22Rv1 (cell line): ENCODE results near the gene ZNF444.
A peak's percentile ranks its signal among the peaks of the same experiment; 100 is the strongest.
"Not testable (repeated sequence)": the region's sequence is repeated elsewhere in the genome, so short reads cannot be mapped to it uniquely, and the experiment has no call there.

Experiments
- H3K27ac ChIP-seq: fragments of 450-650 bp; 2 replicates; pipeline ENCODE4 v1.5.1; 2017
- ZFX ChIP-seq: fragments of 450-650 bp; IDR thresholded peaks from 2 replicates; pipeline ENCODE4 v1.6.1; 2017; ENCODE audit warnings: antibody characterized with exemption, borderline replicate concordance
- TF ChIP-seq, protein P1 (sequence below): fragments of 450-650 bp; IDR thresholded peaks from 2 replicates; pipeline ENCODE4 v1.5.1; 2017; ENCODE audit warnings: mild to moderate bottlenecking

The ZNF444 gene

DNA sequence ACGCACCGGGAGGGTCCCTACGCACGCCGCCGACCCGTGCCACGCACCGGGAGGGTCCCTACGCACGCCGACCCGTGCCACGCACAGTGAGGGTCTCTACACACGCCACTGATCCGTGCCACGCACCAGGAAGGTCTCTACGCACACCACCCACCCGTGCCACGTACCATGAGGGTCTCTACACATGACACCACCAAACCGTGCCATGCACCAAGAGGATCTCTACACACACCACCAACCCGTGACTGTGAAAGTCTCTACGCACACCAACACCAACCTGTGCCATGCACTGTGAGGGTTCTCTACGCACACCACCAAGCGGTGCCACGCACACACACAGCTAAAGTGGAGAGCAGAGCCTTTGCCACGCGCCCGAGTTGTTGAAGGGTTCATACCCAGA, 36.7 kb upstream of the ZNF444 start:
- H3K27ac ChIP-seq, result no peak overlapping the region
- TF ChIP-seq ZFX, result no peak
- TF ChIP-seq, protein P1, sequence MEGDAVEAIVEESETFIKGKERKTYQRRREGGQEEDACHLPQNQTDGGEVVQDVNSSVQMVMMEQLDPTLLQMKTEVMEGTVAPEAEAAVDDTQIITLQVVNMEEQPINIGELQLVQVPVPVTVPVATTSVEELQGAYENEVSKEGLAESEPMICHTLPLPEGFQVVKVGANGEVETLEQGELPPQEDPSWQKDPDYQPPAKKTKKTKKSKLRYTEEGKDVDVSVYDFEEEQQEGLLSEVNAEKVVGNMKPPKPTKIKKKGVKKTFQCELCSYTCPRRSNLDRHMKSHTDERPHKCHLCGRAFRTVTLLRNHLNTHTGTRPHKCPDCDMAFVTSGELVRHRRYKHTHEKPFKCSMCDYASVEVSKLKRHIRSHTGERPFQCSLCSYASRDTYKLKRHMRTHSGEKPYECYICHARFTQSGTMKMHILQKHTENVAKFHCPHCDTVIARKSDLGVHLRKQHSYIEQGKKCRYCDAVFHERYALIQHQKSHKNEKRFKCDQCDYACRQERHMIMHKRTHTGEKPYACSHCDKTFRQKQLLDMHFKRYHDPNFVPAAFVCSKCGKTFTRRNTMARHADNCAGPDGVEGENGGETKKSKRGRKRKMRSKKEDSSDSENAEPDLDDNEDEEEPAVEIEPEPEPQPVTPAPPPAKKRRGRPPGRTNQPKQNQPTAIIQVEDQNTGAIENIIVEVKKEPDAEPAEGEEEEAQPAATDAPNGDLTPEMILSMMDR, result no peak

DNA sequence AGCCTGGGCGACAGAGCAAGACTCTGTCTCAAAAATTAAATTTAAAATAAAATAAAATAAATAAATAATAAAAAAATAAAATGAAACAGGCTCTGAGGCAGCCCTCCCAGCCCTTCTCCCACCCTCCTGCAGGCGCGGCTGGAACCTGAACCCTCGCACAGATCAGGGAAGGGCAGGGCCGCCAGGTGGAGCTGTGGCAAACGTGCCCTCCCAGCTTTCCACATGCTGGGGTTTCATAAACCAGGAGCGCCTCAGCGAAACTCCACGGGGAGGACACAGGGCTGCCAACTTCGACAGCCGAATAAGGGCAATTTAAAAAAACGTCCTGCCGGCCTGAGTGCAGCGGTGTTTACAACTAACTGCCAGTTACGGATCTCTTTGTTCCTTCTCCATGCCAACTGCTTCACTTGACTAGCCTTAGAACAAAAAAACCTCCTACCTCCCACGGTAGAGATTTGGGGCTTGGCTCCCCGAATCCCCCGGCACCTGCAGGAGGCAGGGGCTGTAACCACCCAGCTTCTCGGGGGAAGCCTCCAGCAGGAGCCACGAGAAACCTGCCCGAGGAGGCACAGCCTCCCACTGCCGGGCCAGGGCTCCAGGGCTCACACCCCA, 35.9 kb upstream of the ZNF444 start:
- no peak overlapping the region for H3K27ac ChIP-seq
- TF ChIP-seq ZFX, result no peak
- TF ChIP-seq, protein P1, result peak; percentile 77

DNA sequence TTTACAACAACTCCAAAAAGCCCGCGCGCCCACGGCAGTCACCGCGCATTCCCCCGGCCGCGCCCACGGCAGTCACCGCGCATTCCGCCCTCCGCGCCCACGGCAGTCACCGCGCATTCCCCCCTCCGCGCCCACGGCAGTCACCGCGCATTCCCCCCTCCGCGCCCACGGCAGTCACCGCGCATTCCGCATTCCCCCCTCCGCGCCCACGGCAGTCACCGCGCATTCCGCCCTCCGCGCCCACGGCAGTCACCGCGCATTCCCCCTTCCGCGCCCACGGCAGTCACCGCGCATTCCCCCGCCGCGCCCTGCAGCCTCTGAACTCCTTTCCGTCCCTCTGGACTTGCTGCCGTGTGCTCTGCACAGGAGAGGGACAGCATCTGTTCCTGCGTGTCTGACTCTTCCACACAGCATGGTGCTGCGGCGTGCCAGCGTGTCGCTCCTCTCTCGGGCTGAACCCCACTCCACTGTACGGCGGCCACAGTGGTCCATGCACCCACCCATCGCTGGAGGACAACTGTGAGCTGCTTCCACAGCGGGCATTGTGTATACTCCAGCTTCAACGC, 35.2 kb upstream of the ZNF444 start:
- H3K27ac ChIP-seq, result not testable (repeated sequence)

DNA sequence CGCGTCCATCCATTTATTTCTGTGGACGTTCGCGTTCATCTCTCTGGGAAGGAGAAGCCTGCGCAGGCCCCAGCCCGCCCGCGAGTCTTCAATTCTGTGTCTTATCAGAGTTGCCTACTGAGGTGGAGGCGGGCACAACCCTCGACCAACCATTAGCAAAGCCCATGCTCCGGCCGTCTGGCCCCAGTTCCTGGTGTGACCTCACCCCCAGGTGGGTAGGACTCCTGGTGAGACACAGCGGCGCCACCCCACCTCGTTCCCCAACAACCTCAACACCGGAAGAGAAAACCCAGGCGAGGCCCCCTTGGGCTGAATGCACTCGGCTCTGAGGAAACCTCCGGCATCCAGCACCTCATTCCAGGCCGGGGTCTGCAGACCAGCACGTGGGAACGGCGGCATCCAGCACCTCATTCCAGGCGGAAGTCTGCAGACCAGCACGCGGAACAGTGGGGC, 34.7 kb upstream of the ZNF444 start:
- TF ChIP-seq, protein P1, result no peak
- TF ChIP-seq ZFX, result no peak
- H3K27ac ChIP-seq, result no peak overlapping the region

DNA sequence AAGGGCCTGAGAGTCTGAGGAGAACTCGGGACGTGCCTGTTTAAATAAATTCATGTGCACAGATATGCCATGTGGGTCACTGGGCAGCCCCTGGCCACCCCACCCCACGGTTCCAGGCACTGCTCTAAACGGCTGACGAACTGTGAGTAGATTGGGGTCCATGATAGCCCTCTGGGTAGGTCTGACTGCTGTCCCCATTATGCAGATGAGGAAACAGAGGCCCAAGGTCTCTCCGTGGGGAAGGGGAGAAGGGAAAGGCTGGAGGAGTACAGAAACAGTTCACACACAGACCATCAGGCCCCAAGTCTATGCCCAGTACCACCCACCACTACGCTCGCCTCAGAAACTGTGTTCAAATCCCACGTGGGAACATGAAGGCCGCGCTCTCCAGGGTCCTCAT, 34.1 kb upstream of the ZNF444 start:
- no peak overlapping the region for H3K27ac ChIP-seq
- TF ChIP-seq ZFX, result no peak
- TF ChIP-seq, protein P1, result no peak

DNA sequence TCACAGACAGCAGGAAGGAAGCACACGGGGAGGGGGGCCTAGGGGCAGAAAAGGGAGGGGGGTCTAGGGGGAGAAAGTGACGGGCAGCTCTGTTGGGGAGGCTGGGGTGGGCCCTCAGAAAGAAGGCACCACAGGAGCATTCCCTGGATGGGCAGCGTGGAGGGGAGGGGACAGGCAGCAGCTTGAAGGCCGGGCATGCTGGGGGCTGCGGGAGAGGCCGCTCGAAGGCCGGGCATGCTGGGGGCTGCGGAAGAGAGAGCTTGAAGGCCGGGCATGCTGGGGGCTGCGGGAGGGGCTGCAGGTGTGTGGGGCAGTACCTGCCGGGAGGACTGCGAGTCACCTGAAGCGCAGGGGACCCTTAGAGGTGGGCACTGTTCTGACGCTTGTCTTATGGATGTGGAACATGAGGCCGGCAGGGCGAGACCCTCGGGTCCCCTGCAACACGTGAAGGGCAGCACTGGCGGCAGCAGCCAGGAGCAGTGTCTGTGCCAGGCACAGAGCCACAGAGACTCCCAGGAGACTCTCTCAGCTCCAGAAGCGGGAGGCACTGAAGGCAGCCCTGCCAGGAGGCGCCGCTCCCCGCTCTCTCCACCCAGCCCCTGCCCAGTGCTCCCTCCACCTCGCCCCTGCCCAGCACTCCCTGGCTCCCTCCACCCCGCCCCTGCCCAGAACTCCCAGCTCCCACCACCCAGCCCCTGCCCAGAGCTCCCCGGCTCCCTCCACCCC, 33.3 kb upstream of the ZNF444 start:
- H3K27ac ChIP-seq, result no peak overlapping the region

DNA sequence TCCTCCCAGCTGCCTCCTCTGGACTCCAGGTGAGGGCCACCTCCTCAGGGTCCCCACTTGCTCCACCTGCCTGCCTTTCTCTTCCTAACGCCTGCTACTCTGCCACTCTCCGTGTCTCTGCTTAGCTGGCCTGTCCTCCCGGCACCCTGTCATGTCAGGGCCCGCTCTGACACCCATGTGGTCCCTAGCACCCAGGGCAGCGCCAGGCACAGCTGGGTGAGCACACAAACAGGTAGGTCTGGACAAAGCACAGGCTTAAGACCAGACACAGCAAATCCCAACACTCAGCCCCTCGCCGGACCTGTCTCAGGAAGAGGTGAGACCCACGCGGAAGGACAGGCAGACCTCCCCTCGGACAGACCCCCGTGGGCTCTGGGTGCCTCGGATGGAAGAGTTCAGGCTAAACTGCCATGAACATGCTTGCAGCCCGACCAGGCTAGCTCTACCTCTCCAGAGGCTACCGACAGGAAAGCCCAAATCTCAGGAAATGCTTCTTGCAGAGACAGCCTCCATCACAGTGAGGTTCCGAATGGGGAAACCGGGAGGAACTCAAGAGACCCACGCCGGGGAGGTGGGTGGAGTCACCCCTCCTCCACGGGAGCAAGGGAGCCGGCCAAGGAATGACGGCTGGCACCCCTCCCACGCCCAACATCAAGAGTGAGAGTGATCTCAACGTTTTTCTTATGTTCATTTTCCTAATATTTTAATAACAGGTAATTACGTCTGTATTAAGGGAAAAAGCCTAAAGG, 32.5 kb upstream of the ZNF444 start:
- H3K27ac ChIP-seq, result no peak overlapping the region
- TF ChIP-seq ZFX, result no peak
- TF ChIP-seq, protein P1, result no peak

More for the DNA sequence above, 33.3 kb upstream of the ZNF444 start:
- TF ChIP-seq, protein P1, result no peak
- no peak for TF ChIP-seq ZFX
